Liver (tissue), 9 donors: Measurements from ENCODE around the gene ELK4. TPM values are rescaled to one million over a fixed set of nuclear protein-coding genes. Genes with fewer than 3 reads are reported as not detected.

Source experiments
- DNase-seq: peaks from one replicate; pipeline ENCODE4 v3.0.0-alpha.2; 2017; ENCODE audit warnings: low spot score
- H3K27ac ChIP-seq, 2 donors: one replicate each; pipeline ENCODE4 v1.7.0; 2013; ENCODE audit warnings: inconsistent platforms in 2 of 2, low read length in 2 of 2, control low read depth in 1 of 2, low read depth in 1 of 2, mild to moderate bottlenecking in 1 of 2
- H3K27me3 ChIP-seq, 4 donors: one replicate each; pipeline versions ENCODE4 v1.6.1 to v1.7.0; 2013; ENCODE audit warnings: low read length in 3 of 4, inconsistent platforms in 1 of 4, mild to moderate bottlenecking in 1 of 4, moderate library complexity in 1 of 4; ENCODE audit not compliant: control insufficient read depth in 4 of 4, insufficient read depth in 4 of 4
- H3K36me3 ChIP-seq, 4 donors: one replicate each; pipeline versions ENCODE4 v1.6.1 to v1.7.0; 2013; ENCODE audit warnings: low read length in 3 of 4, mild to moderate bottlenecking in 3 of 4, low read depth in 1 of 4, moderate library complexity in 1 of 4; ENCODE audit not compliant: control insufficient read depth in 4 of 4, insufficient read depth in 3 of 4
- H3K4me1 ChIP-seq, 4 donors: one replicate each; pipeline versions ENCODE4 v1.6.1 to v1.7.0; 2013; ENCODE audit warnings: low read length in 3 of 4, mild to moderate bottlenecking in 3 of 4, moderate library complexity in 1 of 4; ENCODE audit not compliant: control insufficient read depth in 4 of 4, insufficient read depth in 4 of 4
- H3K4me3 ChIP-seq, 3 donors: one replicate each; pipeline versions ENCODE4 v1.6.1 to v1.7.0; 2013; ENCODE audit warnings: low read length in 3 of 3, control low read depth in 1 of 3, low read depth in 1 of 3, mild to moderate bottlenecking in 1 of 3
- H3K9ac ChIP-seq, 2 donors: one replicate each; pipeline ENCODE4 v1.7.0; 2013; ENCODE audit warnings: low read length in 2 of 2, mild to moderate bottlenecking in 2 of 2, moderate library complexity in 2 of 2, control low read depth in 1 of 2, low read depth in 1 of 2
- H3K9me3 ChIP-seq, 4 donors: one replicate each; pipeline versions ENCODE4 v1.6.1 to v1.7.0; 2013; ENCODE audit warnings: low read length in 3 of 4; ENCODE audit not compliant: control insufficient read depth in 4 of 4
- CTCF ChIP-seq: fragments of 150-350 bp; IDR thresholded peaks from 2 replicates; pipeline ENCODE4 v1.5.1; 2017; ENCODE audit warnings: improper control_type of control experiment, low read depth, low read length; ENCODE audit not compliant: missing input control
- EGR1 ChIP-seq, 2 donors: IDR thresholded peaks; 2 replicates each; pipeline ENCODE4 v1.6.1; 2016 to 2018; ENCODE audit warnings: antibody characterized with exemption in 2 of 2, low read depth in 2 of 2
- FOXA1 ChIP-seq: IDR thresholded peaks from 2 replicates; pipeline ENCODE4 v1.6.1; 2016; ENCODE audit warnings: antibody characterized with exemption
- FOXA2 ChIP-seq: IDR thresholded peaks from 2 replicates; pipeline ENCODE4 v1.6.1; 2016; ENCODE audit warnings: antibody characterized with exemption
- GABPA ChIP-seq, 2 donors: IDR thresholded peaks in 1 of 2; conservative IDR thresholded peaks in 1 of 2; 2 replicates each; pipeline ENCODE4 v1.6.1; 2016; ENCODE audit warnings: antibody characterized with exemption in 2 of 2, mild to moderate bottlenecking in 1 of 2, moderate library complexity in 1 of 2
- MAX ChIP-seq: IDR thresholded peaks from 2 replicates; pipeline ENCODE4 v1.6.1; 2016; ENCODE audit warnings: antibody characterized with exemption
- NR2F2 ChIP-seq: IDR thresholded peaks from 2 replicates; pipeline ENCODE4 v1.6.1; 2016; ENCODE audit warnings: antibody characterized with exemption
- RAD21 ChIP-seq, 2 donors: IDR thresholded peaks; 2 replicates each; pipeline ENCODE4 v1.6.1; 2016; ENCODE audit warnings: antibody characterized with exemption in 2 of 2, mild to moderate bottlenecking in 2 of 2
- REST ChIP-seq: IDR thresholded peaks from 2 replicates; pipeline ENCODE4 v1.6.1; 2016; ENCODE audit warnings: antibody characterized with exemption, mild to moderate bottlenecking
- RXRA ChIP-seq, 2 donors: IDR thresholded peaks; 2 replicates each; pipeline ENCODE4 v1.6.1; 2017 to 2018; ENCODE audit warnings: antibody characterized with exemption in 2 of 2, mild to moderate bottlenecking in 1 of 2
- SP1 ChIP-seq: IDR thresholded peaks from 2 replicates; pipeline ENCODE4 v1.6.1; 2018; ENCODE audit warnings: antibody characterized with exemption, mild to moderate bottlenecking
- TAF1 ChIP-seq: conservative IDR thresholded peaks from 2 replicates; pipeline ENCODE4 v1.6.1; 2016; ENCODE audit warnings: antibody characterized with exemption, mild to moderate bottlenecking
- YY1 ChIP-seq: IDR thresholded peaks from 2 replicates; pipeline ENCODE4 v1.6.1; 2016; ENCODE audit warnings: antibody characterized with exemption, mild to moderate bottlenecking
- WGBS: extraction: QIAGEN DNeasy Blood & Tissue Kit; methylation state at CpG from one replicate; pipeline ENCODE4 v1.1.7; 2013; 5-methylcytosine and 5-hydroxymethylcytosine counted together
- polyA plus RNA-seq, 2 donors: library from polyadenylated mRNA; stranded (reverse) in 1 of 2; unstranded in 1 of 2; fragments of 200-250 nt in 1 of 2; fragments of >200 nt in 1 of 2; fragmentation: Nextera tagmentation in 1 of 2; extraction: Ambion mirVana in 1 of 2; gene quantifications; one replicate each; pipeline versions ENCODE4 v1.2.1 to v1.2.3, GENCODE V29; 2013 to 2015
- total RNA-seq, 2 donors: library from RNA; depleted of rRNA; stranded (reverse); fragments of >200 nt; gene quantifications; one replicate each; pipeline ENCODE4 v1.2.3, GENCODE V29; 2014
- TF ChIP-seq, protein P1 (sequence below): IDR thresholded peaks from 2 replicates; pipeline ENCODE4 v1.6.1; 2016; ENCODE audit warnings: antibody characterized with exemption
- TF ChIP-seq, protein P2 (sequence below): IDR thresholded peaks from 2 replicates; pipeline ENCODE4 v1.6.1; 2016; ENCODE audit warnings: antibody characterized with exemption
- donor health status: healthy.
- donor health status: healthy.
- donor health status: healthy.
- donor health status: healthy.
- donor health status: healthy.

The ELK4 gene
- total and polyA plus RNA-seq, 4 donors, result 3.5 to 20.2 (median 6.9) TPM

DNA sequence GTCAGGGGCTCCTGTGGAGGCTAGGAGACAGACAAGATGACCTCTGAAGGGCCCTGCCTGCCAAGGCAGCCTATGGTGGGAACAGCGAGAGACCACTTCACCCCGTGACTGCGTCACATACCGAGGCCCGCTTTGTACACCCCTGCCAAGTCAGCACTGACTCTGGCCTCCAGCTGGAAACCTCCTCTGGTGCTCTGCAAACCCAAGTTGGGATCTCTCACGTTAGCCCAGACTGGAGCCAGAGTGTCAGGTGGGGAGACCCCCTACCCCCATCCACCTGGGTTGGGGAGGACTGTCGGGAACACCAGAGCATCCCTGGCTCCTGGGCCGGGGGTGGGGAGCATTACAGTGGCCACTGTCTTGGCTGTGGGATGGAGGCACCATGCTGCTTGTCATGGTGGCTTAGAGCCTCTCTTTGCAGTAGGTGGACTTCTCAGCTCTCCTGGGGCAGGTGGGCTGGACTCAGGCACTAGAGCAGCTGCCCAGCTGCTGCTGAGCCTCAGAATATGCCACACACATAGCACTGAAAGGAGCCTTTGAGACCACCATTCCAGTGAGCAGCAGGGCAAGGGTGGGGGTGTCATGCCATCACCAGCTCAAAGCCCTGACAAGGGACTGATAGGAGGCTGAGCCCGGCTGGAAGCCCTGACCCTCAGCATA lies 50.4 kb downstream of the ELK4 start (continued):
- no peak for TF ChIP-seq REST
- TF ChIP-seq GABPA (IDR thresholded peaks at IDR 0.05 in 1 of 2, conservative IDR thresholded peaks at IDR 0.05 in 1 of 2), result no peak

DNA sequence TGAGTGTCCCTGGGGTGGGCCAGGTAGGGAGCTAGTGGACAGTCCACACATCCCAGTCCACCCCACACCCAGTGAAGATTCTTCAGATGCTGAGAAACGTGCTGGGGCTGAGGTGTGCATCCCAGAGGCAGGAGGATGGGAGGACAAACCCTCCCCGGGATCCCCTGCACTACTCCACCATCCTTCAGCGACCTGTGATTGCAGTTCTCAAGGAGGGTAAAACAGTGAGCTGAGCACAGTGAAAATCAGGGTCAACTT lies 51.0 kb downstream of the ELK4 start:
- Histone ChIP-seq H3K9me3 (no peaks in the 10 kb centered on the region), H3K27ac (no peak overlapping the region), H3K36me3 (no peaks in the 10 kb centered on the region), H3K9ac (no peak overlapping the region), H3K27me3 (peaks cover 0 to 12% (median 2%) of the 10 kb centered on the region in 4 donors), H3K4me3 (no peak overlapping the region), H3K4me1 (no peaks in the 10 kb centered on the region)
- 84% methylated on average over 3 of the region's 3 CpGs for WGBS
- DNase-seq, result no peak
- no peak for TF ChIP-seq FOXA1
- TF ChIP-seq RAD21 (IDR thresholded peaks at IDR 0.05), result no peak
- TF ChIP-seq FOXA2, result no peak
- no peak for TF ChIP-seq NR2F2
- TF ChIP-seq, protein P1, sequence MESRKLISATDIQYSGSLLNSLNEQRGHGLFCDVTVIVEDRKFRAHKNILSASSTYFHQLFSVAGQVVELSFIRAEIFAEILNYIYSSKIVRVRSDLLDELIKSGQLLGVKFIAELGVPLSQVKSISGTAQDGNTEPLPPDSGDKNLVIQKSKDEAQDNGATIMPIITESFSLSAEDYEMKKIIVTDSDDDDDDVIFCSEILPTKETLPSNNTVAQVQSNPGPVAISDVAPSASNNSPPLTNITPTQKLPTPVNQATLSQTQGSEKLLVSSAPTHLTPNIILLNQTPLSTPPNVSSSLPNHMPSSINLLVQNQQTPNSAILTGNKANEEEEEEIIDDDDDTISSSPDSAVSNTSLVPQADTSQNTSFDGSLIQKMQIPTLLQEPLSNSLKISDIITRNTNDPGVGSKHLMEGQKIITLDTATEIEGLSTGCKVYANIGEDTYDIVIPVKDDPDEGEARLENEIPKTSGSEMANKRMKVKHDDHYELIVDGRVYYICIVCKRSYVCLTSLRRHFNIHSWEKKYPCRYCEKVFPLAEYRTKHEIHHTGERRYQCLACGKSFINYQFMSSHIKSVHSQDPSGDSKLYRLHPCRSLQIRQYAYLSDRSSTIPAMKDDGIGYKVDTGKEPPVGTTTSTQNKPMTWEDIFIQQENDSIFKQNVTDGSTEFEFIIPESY, result no peak
- TF ChIP-seq MAX, result no peak
- no peak for TF ChIP-seq RXRA (IDR thresholded peaks at IDR 0.05)
- no peak for TF ChIP-seq REST
- TF ChIP-seq SP1, result no peak
- TF ChIP-seq EGR1 (IDR thresholded peaks at IDR 0.05; ENCODE audit: low read depth in 2 of 2), result no peak
- no peak for TF ChIP-seq GABPA (IDR thresholded peaks at IDR 0.05 in 1 of 2, conservative IDR thresholded peaks at IDR 0.05 in 1 of 2)
- TF ChIP-seq CTCF, result no peak
- TF ChIP-seq YY1, result no peak
- TF ChIP-seq TAF1, result no peak
- TF ChIP-seq, protein P2, sequence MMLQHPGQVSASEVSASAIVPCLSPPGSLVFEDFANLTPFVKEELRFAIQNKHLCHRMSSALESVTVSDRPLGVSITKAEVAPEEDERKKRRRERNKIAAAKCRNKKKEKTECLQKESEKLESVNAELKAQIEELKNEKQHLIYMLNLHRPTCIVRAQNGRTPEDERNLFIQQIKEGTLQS, result no peak
